Measurements from ENCODE around the gene FLII. TPM values are rescaled to one million over a fixed set of nuclear protein-coding genes. Genes with fewer than 3 reads are reported as not detected.

The FLII gene
- total and polyA plus RNA-seq, 2 of the 8 experiments (the other 6 are each of a cell fraction or from before 2014, with no cell fraction given), result 300 to 549 TPM

DNA sequence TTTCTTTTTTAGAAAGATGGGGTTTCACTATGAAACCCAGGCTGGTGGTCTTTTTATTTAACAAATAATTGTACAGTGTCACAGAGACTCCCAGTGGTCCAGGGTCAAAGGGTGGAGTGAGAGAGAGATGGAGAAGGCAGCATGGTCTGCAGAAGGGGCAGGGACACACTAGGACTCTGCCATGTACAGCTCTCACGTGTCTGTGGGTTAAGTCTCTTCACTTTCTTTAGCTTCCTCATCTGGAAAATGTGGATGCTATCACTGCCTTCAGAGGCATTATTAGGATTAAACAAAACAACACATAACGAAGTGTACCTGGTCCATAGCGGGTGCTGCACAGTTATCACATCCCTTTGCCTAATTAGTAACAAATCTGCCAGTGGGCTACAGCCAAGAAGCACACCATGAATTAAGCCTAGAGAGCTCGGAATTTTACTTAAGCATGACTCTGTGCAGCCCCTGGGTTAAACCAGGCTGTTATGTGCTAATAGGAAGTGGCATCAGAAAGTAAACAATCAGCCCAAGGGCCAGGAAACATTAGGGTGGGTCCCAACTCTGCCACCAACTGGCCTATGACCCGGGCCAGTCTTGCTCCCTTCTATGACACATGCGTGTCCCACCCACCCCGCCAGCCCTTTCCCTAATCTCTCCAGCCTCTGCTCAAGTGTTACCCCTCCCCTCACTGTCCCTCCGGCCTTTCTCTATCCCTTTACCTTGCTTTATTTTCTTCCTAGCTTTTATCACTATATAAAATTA, 42.4 kb upstream of the FLII start:
- no peak overlapping the region for H3K4me3 ChIP-seq (ENCODE audit: extremely low read depth in 1 of 4, insufficient read depth in 2 of 4, low read depth in 3 of 4, low read length in 4 of 4)
- H3K23ac ChIP-seq (ENCODE audit: insufficient read length), result no peak overlapping the region
- no peak overlapping the region for H3K56ac ChIP-seq (replicated peaks; ENCODE audit: insufficient read length, low read depth, low read length)
- H2AFZ ChIP-seq (ENCODE audit: low read length), result no peak overlapping the region
- no peak overlapping the region for H4K91ac ChIP-seq (replicated peaks; ENCODE audit: insufficient read length, low read length)
- WGBS, 2 experiments (ENCODE audit: extremely low coverage in 1 of 2, insufficient coverage in 1 of 2, insufficient read length in 1 of 2, insufficient replicate concordance in 2 of 2, low coverage in 1 of 2, low lambda C conversion rate in 2 of 2, missing lambda C conversion rate in 1 of 2), result 92% methylated on average over 6 of the region's 8 CpGs; no CpG with 5 or more reads in 1 of the 2 experiments
- H3K4me2 ChIP-seq (ENCODE audit: insufficient read depth in 1 of 2, low read depth in 2 of 2, low read length in 2 of 2), result no peak overlapping the region
- no peak overlapping the region for H2AK5ac ChIP-seq (ENCODE audit: low read depth, low read length)
- H3K79me2 ChIP-seq (ENCODE audit: control insufficient read depth in 1 of 2, insufficient read depth in 2 of 2, low read length in 2 of 2), result no peaks in the 10 kb centered on the region
- H3K79me1 ChIP-seq (ENCODE audit: low read depth, low read length), result no peaks in the 10 kb centered on the region
- H3K9ac ChIP-seq (replicated peaks in 1 of 4; ENCODE audit: extremely low read depth in 1 of 4, low read depth in 3 of 4, low read length in 3 of 4), result no peak overlapping the region
- H2BK120ac ChIP-seq (replicated peaks; ENCODE audit: low read depth, low read length), result no peak overlapping the region
- H3K9me3 ChIP-seq (ENCODE audit: insufficient read depth in 2 of 2, low read depth in 1 of 2, low read length in 1 of 2), result no peaks in the 10 kb centered on the region
- H3K36me3 ChIP-seq (ENCODE audit: control insufficient read depth in 2 of 4, insufficient read depth in 4 of 4, low read length in 3 of 4), result peaks cover 18 to 67% (median 54%) of the 10 kb centered on the region in 4 experiments
- peaks cover 0 to 3% of the 10 kb centered on the region in 2 experiments for H4K20me1 ChIP-seq (replicated peaks in 1 of 2; ENCODE audit: control insufficient read depth in 1 of 2, insufficient read depth in 2 of 2, low read length in 2 of 2)
- no peak overlapping the region for H2BK12ac ChIP-seq (ENCODE audit: low read depth, low read length)
- H4K8ac ChIP-seq (ENCODE audit: extremely low read depth, insufficient read depth, low read length), result no peak overlapping the region
- CTCF ChIA-PET (ENCODE audit: partially characterized antibody), result interaction anchor here (0.7 to 1.7 kb wide), 2 partner anchors 28 to 53 kb away, joined by 3 to 4 read pairs; no protein-coding TSS in a partner anchor
- no peak overlapping the region for H3K18ac ChIP-seq (ENCODE audit: extremely low read depth, low read length)
- no peak overlapping the region for H2BK5ac ChIP-seq (ENCODE audit: low read depth, low read length)
- POLR2A ChIA-PET (ENCODE audit: partially characterized antibody), result interaction anchor here (0.9 to 1.6 kb wide), 6 partner anchors 12 to 56 kb away, joined by 3 to 4 read pairs (median 4); partner anchors contain the start of genes SMCR8 and TOP3A
- FAIRE-seq, result no peak
- H3K27me3 ChIP-seq (replicated peaks in 1 of 4; ENCODE audit: control insufficient read depth in 3 of 4, extremely low read depth in 1 of 4, insufficient read depth in 3 of 4, low read length in 3 of 4), result no peaks in the 10 kb centered on the region
- H2BK15ac ChIP-seq (ENCODE audit: low read length), result no peak overlapping the region
- no peak for DNase-seq (ENCODE audit: low read depth in 1 of 2, low spot score in 2 of 2)
- H4K5ac ChIP-seq (ENCODE audit: insufficient read length, low read depth, low read length), result no peak overlapping the region
- no peak for TF ChIP-seq CTBP2 (IDR thresholded peaks at IDR 0.05; ENCODE audit: borderline replicate concordance, insufficient read depth, insufficient read length, low read length)
- TF ChIP-seq TAF1 (IDR thresholded peaks at IDR 0.05; ENCODE audit: low read depth, low read length), result no peak
- no peak for TF ChIP-seq POLR2AphosphoS5 (IDR thresholded peaks at IDR 0.05; ENCODE audit: low read depth, low read length)
- TF ChIP-seq SAP30 (IDR thresholded peaks at IDR 0.05; ENCODE audit: insufficient read depth, insufficient replicate concordance, low read length), result no peak
- no peak for TF ChIP-seq CHD1 (IDR thresholded peaks at IDR 0.05; ENCODE audit: low read depth, low read length)
- TF ChIP-seq BRCA1 (IDR thresholded peaks at IDR 0.05; ENCODE audit: low read depth, low read length), result no peak
- TF ChIP-seq CEBPB (IDR thresholded peaks at IDR 0.05; ENCODE audit: low read depth, low read length), result no peak
- TF ChIP-seq SIX5 (IDR thresholded peaks at IDR 0.05; ENCODE audit: low read depth, low read length), result no peak
- no peak for TF ChIP-seq RXRA (IDR thresholded peaks at IDR 0.05; ENCODE audit: insufficient read depth, low read depth, low read length)
- TF ChIP-seq SP2 (IDR thresholded peaks at IDR 0.05; ENCODE audit: low read length), result no peak
- TF ChIP-seq RNF2 (IDR thresholded peaks at IDR 0.05; ENCODE audit: borderline replicate concordance, low read depth, low read length, missing control alignments, poor library complexity, severe bottlenecking), result no peak
- no peak for TF ChIP-seq SP4 (IDR thresholded peaks at IDR 0.05; ENCODE audit: low read length)
- TF ChIP-seq POU5F1 (IDR thresholded peaks at IDR 0.05; ENCODE audit: low read depth, low read length), result no peak
- no peak overlapping the region for H2BK20ac ChIP-seq (ENCODE audit: low read length)
- H3K4me1 ChIP-seq (replicated peaks in 1 of 4; ENCODE audit: control insufficient read depth in 3 of 4, insufficient read depth in 4 of 4, low read length in 3 of 4), result no peaks in the 10 kb centered on the region
- H3K4ac ChIP-seq (replicated peaks; ENCODE audit: insufficient read length, low read depth, low read length), result no peak overlapping the region
- H3K14ac ChIP-seq (ENCODE audit: insufficient read length), result no peak overlapping the region
- no peak overlapping the region for H3K27ac ChIP-seq (ENCODE audit: low read depth, low read length)
- H3K23me2 ChIP-seq (ENCODE audit: low read depth, low read length), result no peaks in the 10 kb centered on the region
